ES-I3 (cell line): ENCODE data around the gene MACROD2.

ENCODE experiments used
- H3K36me3 ChIP-seq: 2 replicates; pipeline ENCODE4 v1.6.1; 2013; ENCODE audit warnings: mild to moderate bottlenecking, low read length, control low read depth, moderate library complexity; ENCODE audit not compliant: insufficient read depth
- H3K4me1 ChIP-seq: 2 replicates; pipeline ENCODE4 v1.6.1; 2013; ENCODE audit warnings: mild to moderate bottlenecking, control low read depth, low read length; ENCODE audit not compliant: insufficient read depth
- H3K9ac ChIP-seq: 2 replicates; pipeline ENCODE4 v1.6.1; 2013; ENCODE audit warnings: low read depth, mild to moderate bottlenecking, low read length, moderate library complexity
- H3K9me3 ChIP-seq: 2 replicates; pipeline ENCODE4 v1.6.1; 2013; ENCODE audit warnings: mild to moderate bottlenecking, low read length, moderate library complexity; ENCODE audit not compliant: control insufficient read depth, insufficient read depth

Gene MACROD2

GRCh38 chr20:14790771-14791620, 795.7 kb downstream of the MACROD2 start:
- Histone ChIP-seq H3K36me3 (no peaks in the 10 kb centered on the region), H3K9ac (no peak overlapping the region), H3K9me3 (no peaks in the 10 kb centered on the region), H3K4me1 (no peaks in the 10 kb centered on the region)

- no peaks in the 10 kb centered on the region for H3K36me3 ChIP-seq
- H3K4me1 ChIP-seq: no peaks in the 10 kb centered on the region
- no peaks in the 10 kb centered on the region for H3K9me3 ChIP-seq
- no peak overlapping the region for H3K9ac ChIP-seq
These were observed 797.6 kb downstream of the MACROD2 start for GRCh38 chr20:14792915-14793314.

DNA sequence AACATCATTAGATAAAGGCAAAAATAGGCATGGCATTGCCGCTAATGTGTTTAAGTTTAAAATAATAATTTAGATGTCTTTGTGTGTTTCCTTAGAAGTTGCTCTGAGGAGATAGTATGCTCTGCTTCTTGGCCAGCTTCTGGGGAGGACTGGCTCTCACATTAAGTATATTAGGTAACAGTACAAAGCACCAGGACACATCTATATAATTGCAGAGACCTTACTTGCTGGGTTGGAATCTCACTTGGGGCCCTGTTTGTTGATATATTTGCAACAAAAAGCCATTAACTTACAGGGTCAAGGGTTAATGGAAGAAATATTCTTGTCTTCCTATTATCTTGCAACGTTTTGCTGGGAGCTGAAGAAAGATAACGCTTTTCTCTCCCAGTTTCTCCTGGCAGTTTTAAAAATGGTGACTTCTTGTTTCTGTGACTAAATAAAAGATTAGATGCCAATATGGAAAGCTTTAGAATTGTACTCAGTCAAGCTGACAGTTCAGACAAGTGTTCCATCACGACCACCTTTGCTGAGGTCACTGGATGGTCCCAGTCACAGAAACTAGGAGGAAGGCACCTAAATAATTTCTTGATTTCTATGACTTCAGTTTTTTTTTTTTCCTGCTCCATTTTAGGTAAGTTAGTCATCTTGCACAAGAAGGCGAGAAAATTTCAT, 804.4 kb downstream of the MACROD2 start:
- H3K9ac ChIP-seq: no peak overlapping the region
- H3K9me3 ChIP-seq: no peaks in the 10 kb centered on the region
- H3K36me3 ChIP-seq: no peaks in the 10 kb centered on the region
- no peaks in the 10 kb centered on the region for H3K4me1 ChIP-seq

DNA sequence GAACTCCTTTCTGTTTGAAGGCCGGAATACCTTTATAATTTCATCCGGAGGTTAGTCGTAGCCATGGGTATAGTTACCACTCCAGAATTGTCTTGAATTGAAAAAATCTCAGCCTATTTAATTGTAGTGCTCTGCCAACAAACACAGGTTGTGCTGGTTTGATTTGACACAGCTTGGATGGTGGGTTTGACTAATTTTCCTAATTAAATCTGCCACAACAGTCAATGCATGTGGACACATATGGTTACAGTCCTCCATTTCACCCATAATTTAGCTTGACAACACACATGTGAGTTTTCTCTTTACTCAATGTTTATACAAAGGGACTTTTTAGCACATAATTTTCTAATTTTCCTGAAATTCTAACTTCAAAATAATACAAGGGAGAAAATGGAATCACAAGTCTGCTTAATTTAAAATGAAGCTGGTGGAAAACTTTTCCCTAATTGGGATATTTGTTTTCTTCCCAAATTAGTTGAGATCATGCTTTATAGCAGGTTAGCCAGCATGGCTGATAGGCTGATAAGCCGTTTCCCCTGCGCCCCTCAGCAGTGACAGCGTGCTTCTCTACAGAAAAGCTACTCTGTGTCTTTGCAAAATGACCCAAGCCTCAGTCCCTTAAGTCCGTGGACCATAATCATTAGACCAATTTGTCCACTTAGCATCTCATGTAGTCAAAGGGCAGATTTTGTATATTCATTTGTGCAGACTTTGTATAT, 805.5 kb downstream of the MACROD2 start:
- Histone ChIP-seq H3K36me3 (no peaks in the 10 kb centered on the region), H3K9ac (no peak overlapping the region), H3K9me3 (no peaks in the 10 kb centered on the region), H3K4me1 (no peaks in the 10 kb centered on the region)

GRCh38 chr20:14801591-14802325, 806.4 kb downstream of the MACROD2 start:
- no peaks in the 10 kb centered on the region for H3K4me1 ChIP-seq
- H3K36me3 ChIP-seq: no peaks in the 10 kb centered on the region
- H3K9me3 ChIP-seq: no peaks in the 10 kb centered on the region
- H3K9ac ChIP-seq: no peak overlapping the region

DNA sequence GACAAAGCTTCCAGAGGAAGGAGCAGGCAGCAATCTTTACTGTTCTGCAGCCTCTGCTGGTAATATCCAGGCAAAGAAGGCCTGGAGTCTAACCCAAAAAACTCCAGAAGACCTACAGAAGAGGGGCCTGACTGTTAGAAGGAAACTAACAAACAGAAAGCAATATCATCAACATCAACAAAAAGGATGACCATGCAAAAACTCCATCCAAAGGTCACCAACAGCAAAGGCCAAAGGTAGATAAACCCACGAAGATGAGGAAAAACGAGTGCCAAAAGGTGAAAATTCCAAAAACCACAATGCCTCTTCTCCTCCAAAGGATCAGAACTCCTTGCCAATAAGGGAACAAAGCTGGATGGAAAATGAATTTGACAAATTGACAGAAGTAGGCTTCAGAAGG, 811.9 kb downstream of the MACROD2 start:
- H3K9ac ChIP-seq: no peak overlapping the region
- no peaks in the 10 kb centered on the region for H3K36me3 ChIP-seq
- H3K9me3 ChIP-seq: no peaks in the 10 kb centered on the region
- H3K4me1 ChIP-seq: no peaks in the 10 kb centered on the region

DNA sequence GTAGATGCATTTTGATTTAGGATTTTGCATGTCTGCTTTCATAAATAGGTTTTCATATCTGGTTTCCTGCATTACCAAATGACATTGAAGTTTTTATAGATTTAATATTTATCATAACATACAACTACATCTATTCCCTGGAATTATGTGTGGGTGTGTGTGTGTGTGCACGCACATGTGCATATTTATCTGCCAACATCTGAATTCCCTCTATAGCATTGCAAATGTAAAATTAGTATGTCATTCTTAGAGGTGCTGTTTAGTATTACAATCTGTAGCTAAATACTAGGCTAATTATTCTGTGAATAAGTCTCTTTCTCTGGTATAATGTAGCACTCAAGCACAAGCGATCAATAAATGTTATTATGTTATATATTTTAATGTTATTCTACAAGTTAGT, 820.0 kb downstream of the MACROD2 start:
- Histone ChIP-seq H3K4me1 (no peaks in the 10 kb centered on the region), H3K36me3 (no peaks in the 10 kb centered on the region), H3K9me3 (no peaks in the 10 kb centered on the region), H3K9ac (no peak overlapping the region)

DNA sequence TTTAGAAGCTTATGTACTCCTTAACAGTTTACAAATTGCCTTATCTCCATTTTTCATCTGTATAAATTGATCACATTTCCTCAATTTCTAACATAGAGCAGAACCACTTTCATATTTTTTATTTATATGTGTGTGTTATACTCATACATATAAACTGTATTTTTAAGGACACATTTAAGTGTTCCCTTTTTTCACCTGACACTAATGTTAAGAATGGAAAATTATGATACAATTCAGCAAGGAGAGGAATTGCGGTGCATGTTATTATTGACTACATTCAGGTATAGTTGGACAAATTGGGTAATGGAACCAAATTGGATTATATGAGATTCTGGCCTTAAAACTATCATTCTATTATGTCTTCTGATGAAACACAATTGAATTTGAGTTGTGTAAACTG, 821.2 kb downstream of the MACROD2 start:
- Histone ChIP-seq H3K36me3 (no peaks in the 10 kb centered on the region), H3K4me1 (no peaks in the 10 kb centered on the region), H3K9ac (no peak overlapping the region)

DNA sequence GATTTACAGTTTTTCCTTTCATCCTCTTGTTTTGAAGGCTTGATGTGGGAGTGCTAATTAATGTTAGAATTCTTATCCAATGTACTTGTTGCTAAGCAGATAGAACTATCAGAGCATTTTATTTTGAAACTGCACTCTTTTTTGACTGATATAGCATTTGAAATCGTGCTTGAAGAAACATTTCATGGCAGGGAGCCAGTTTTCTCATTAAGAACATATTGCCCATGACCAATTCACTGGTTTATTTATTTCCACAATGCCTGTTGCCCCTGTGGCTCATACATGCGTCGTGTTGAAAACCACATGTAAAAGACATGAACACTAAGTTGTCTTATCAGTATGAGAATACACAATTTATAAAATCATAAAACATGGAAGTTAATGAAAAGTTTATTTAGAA, 821.8 kb downstream of the MACROD2 start:
- no peaks in the 10 kb centered on the region for H3K4me1 ChIP-seq

More for the DNA sequence above, 821.2 kb downstream of the MACROD2 start:
- no peaks in the 10 kb centered on the region for H3K9me3 ChIP-seq

GRCh38 chr20:14820771-14821170, 825.5 kb downstream of the MACROD2 start:
- Histone ChIP-seq H3K36me3 (no peaks in the 10 kb centered on the region), H3K9me3 (no peaks in the 10 kb centered on the region), H3K9ac (no peak overlapping the region), H3K4me1 (no peaks in the 10 kb centered on the region)

More for the DNA sequence above, 821.8 kb downstream of the MACROD2 start:
- Histone ChIP-seq H3K9me3 (no peaks in the 10 kb centered on the region), H3K36me3 (no peaks in the 10 kb centered on the region), H3K9ac (no peak overlapping the region)

DNA sequence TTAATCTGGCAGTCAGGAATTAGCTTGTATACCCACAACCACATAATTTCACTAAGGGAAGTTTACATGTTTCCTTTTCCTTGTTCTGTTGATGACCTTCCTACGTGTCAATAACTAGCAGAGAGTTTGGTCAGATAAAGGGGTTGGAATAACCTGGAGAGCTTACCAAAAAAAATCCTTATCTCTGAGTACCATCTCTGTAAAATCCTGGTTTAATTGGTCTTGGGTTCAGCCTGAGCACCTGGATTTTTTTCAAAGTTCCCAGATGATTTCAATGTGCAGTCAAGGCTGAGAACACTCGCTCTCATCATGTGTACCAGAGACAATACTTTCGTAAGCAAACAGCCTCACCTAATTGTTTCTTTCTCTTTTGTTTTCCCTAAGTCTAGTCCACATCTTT, 825.9 kb downstream of the MACROD2 start:
- no peaks in the 10 kb centered on the region for H3K4me1 ChIP-seq
- no peaks in the 10 kb centered on the region for H3K9me3 ChIP-seq
- no peaks in the 10 kb centered on the region for H3K36me3 ChIP-seq
- no peak overlapping the region for H3K9ac ChIP-seq

DNA sequence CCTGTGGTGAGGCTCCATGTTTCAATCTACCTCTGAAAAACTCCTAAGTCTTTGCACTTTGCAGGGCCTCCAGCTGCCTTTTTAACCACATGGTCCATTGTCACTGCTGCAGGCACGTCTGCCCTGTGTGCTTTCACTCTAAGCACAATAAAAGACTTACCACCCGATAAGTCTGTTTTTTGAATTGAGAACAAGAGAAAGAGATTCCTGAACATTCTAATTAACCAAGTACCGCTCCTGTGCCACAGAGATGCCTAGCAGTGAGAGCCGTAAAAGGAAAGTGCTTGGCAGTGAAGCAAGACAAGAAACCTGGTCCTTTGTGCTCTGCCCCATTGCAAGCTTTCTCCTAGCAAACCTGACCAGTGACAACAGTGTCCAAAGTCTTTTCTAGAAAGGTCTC, 829.7 kb downstream of the MACROD2 start:
- H3K4me1 ChIP-seq: no peaks in the 10 kb centered on the region
- no peaks in the 10 kb centered on the region for H3K9me3 ChIP-seq
- no peak overlapping the region for H3K9ac ChIP-seq
- no peaks in the 10 kb centered on the region for H3K36me3 ChIP-seq

GRCh38 chr20:14826543-14827313, 831.4 kb downstream of the MACROD2 start:
- H3K36me3 ChIP-seq: no peaks in the 10 kb centered on the region
- H3K4me1 ChIP-seq: no peaks in the 10 kb centered on the region
- no peak overlapping the region for H3K9ac ChIP-seq
- H3K9me3 ChIP-seq: no peaks in the 10 kb centered on the region
